Liver (tissue), 3 donors: Measurements from ENCODE around the gene RBM18.

ENCODE experiments used
- FOXA2 ChIP-seq: IDR thresholded peaks from 2 replicates; pipeline ENCODE4 v1.6.1; 2016; ENCODE audit warnings: antibody characterized with exemption
- GABPA ChIP-seq, 2 donors: IDR thresholded peaks in 1 of 2; conservative IDR thresholded peaks in 1 of 2; 2 replicates each; pipeline ENCODE4 v1.6.1; 2016; ENCODE audit warnings: antibody characterized with exemption in 2 of 2, mild to moderate bottlenecking in 1 of 2, moderate library complexity in 1 of 2
- JUND ChIP-seq, 2 donors: IDR thresholded peaks; 2 replicates each; pipeline ENCODE4 v1.6.1; 2016; ENCODE audit warnings: antibody characterized with exemption in 2 of 2
- RAD21 ChIP-seq, 2 donors: IDR thresholded peaks; 2 replicates each; pipeline ENCODE4 v1.6.1; 2016; ENCODE audit warnings: antibody characterized with exemption in 2 of 2, mild to moderate bottlenecking in 2 of 2
- RXRA ChIP-seq, 2 donors: IDR thresholded peaks; 2 replicates each; pipeline ENCODE4 v1.6.1; 2017 to 2018; ENCODE audit warnings: antibody characterized with exemption in 2 of 2, mild to moderate bottlenecking in 1 of 2
- TAF1 ChIP-seq: conservative IDR thresholded peaks from 2 replicates; pipeline ENCODE4 v1.6.1; 2016; ENCODE audit warnings: antibody characterized with exemption, mild to moderate bottlenecking
- YY1 ChIP-seq: IDR thresholded peaks from 2 replicates; pipeline ENCODE4 v1.6.1; 2016; ENCODE audit warnings: antibody characterized with exemption, mild to moderate bottlenecking
- TF ChIP-seq, protein P1 (sequence below): fragments of 150-350 bp; IDR thresholded peaks from 2 replicates; pipeline ENCODE4 v1.5.1; 2017; ENCODE audit warnings: improper control_type of control experiment, low read depth, low read length; ENCODE audit not compliant: missing input control
- TF ChIP-seq, protein P2 (sequence below): IDR thresholded peaks from 2 replicates; pipeline ENCODE4 v1.6.1; 2016; ENCODE audit warnings: antibody characterized with exemption
- TF ChIP-seq, protein P3 (sequence below): IDR thresholded peaks from 2 replicates; pipeline ENCODE4 v1.6.1; 2016; ENCODE audit warnings: antibody characterized with exemption, mild to moderate bottlenecking
- donor health status: healthy.
- donor health status: healthy.

DNA sequence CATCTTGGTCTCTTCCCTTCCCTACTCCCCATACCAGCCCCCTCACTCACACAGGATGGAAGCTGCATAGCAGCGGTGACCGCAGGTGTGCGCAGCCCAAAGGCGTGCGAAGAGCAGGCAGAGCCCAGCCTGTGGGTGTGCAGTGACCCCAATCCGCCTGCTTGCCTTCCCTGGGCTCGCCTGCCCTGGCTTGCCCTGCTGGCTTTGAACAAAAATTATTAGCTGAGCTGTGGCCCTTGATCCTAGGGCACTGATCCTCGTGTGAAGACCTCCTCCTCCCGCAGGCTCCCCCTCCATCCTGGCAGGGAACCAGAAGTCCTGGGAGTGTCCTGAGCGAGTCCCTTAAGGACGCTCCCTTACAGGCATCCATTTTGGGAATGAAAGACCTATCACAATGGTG, 73.1 kb downstream of the RBM18 start:
- TF ChIP-seq, protein P1, sequence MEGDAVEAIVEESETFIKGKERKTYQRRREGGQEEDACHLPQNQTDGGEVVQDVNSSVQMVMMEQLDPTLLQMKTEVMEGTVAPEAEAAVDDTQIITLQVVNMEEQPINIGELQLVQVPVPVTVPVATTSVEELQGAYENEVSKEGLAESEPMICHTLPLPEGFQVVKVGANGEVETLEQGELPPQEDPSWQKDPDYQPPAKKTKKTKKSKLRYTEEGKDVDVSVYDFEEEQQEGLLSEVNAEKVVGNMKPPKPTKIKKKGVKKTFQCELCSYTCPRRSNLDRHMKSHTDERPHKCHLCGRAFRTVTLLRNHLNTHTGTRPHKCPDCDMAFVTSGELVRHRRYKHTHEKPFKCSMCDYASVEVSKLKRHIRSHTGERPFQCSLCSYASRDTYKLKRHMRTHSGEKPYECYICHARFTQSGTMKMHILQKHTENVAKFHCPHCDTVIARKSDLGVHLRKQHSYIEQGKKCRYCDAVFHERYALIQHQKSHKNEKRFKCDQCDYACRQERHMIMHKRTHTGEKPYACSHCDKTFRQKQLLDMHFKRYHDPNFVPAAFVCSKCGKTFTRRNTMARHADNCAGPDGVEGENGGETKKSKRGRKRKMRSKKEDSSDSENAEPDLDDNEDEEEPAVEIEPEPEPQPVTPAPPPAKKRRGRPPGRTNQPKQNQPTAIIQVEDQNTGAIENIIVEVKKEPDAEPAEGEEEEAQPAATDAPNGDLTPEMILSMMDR: no peak
- TF ChIP-seq FOXA2 (no peak), RAD21 (IDR thresholded peaks at IDR 0.05) (no peak), TAF1 (no peak), JUND (IDR thresholded peaks at IDR 0.05) (no peak), YY1 (no peak), GABPA (IDR thresholded peaks at IDR 0.05 in 1 of 2, conservative IDR thresholded peaks at IDR 0.05 in 1 of 2) (no peak), RXRA (IDR thresholded peaks at IDR 0.05) (no peak)
- TF ChIP-seq, protein P2, sequence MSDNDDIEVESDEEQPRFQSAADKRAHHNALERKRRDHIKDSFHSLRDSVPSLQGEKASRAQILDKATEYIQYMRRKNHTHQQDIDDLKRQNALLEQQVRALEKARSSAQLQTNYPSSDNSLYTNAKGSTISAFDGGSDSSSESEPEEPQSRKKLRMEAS: no peak
- TF ChIP-seq, protein P3, sequence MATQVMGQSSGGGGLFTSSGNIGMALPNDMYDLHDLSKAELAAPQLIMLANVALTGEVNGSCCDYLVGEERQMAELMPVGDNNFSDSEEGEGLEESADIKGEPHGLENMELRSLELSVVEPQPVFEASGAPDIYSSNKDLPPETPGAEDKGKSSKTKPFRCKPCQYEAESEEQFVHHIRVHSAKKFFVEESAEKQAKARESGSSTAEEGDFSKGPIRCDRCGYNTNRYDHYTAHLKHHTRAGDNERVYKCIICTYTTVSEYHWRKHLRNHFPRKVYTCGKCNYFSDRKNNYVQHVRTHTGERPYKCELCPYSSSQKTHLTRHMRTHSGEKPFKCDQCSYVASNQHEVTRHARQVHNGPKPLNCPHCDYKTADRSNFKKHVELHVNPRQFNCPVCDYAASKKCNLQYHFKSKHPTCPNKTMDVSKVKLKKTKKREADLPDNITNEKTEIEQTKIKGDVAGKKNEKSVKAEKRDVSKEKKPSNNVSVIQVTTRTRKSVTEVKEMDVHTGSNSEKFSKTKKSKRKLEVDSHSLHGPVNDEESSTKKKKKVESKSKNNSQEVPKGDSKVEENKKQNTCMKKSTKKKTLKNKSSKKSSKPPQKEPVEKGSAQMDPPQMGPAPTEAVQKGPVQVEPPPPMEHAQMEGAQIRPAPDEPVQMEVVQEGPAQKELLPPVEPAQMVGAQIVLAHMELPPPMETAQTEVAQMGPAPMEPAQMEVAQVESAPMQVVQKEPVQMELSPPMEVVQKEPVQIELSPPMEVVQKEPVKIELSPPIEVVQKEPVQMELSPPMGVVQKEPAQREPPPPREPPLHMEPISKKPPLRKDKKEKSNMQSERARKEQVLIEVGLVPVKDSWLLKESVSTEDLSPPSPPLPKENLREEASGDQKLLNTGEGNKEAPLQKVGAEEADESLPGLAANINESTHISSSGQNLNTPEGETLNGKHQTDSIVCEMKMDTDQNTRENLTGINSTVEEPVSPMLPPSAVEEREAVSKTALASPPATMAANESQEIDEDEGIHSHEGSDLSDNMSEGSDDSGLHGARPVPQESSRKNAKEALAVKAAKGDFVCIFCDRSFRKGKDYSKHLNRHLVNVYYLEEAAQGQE: no peak
